ENCODE measurements around the gene DUSP1. TPM values are rescaled to one million over a fixed set of nuclear protein-coding genes. Genes with fewer than 3 reads are reported as not detected.

Gene DUSP1
- total RNA-seq, 2 experiments from 2014 or later: 5.3 to 7.0 TPM

- Histone ChIP-seq H3K27ac (ENCODE audit: low read depth, low read length, poor library complexity, severe bottlenecking) (no peak overlapping the region), H3K9me3 (ENCODE audit: low read length) (no peaks in the 10 kb centered on the region), H3K4me3 (ENCODE audit: low read depth, low read length, poor library complexity, severe bottlenecking) (no peak overlapping the region), H3K79me2 (ENCODE audit: insufficient read depth, low read depth, low read length) (no peaks in the 10 kb centered on the region), H2AFZ (ENCODE audit: low read length) (no peak overlapping the region), H3K4me2 (ENCODE audit: low read length) (no peak overlapping the region), H3K4me1 (ENCODE audit: insufficient read depth, low read length, poor library complexity, severe bottlenecking) (no peaks in the 10 kb centered on the region), H3K36me3 (ENCODE audit: insufficient read depth, low read length) (no peaks in the 10 kb centered on the region), H4K20me1 (ENCODE audit: insufficient read depth, low read length) (no peaks in the 10 kb centered on the region), H3K9me2 (ENCODE audit: insufficient read depth, low read length) (no peaks in the 10 kb centered on the region)
- CTCF ChIA-PET (ENCODE audit: unreplicated experiment): no interaction called here
- POLR2A ChIA-PET: no interaction called here
- BruUV-seq (replicated peaks): no TSS peak
- no peak for TF ChIP-seq EZH2phosphoT487 (IDR thresholded peaks at IDR 0.05; ENCODE audit: borderline replicate concordance, low read depth, low read length)
- TF ChIP-seq, protein P1, sequence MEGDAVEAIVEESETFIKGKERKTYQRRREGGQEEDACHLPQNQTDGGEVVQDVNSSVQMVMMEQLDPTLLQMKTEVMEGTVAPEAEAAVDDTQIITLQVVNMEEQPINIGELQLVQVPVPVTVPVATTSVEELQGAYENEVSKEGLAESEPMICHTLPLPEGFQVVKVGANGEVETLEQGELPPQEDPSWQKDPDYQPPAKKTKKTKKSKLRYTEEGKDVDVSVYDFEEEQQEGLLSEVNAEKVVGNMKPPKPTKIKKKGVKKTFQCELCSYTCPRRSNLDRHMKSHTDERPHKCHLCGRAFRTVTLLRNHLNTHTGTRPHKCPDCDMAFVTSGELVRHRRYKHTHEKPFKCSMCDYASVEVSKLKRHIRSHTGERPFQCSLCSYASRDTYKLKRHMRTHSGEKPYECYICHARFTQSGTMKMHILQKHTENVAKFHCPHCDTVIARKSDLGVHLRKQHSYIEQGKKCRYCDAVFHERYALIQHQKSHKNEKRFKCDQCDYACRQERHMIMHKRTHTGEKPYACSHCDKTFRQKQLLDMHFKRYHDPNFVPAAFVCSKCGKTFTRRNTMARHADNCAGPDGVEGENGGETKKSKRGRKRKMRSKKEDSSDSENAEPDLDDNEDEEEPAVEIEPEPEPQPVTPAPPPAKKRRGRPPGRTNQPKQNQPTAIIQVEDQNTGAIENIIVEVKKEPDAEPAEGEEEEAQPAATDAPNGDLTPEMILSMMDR (conservative IDR thresholded peaks at IDR 0.05; ENCODE audit: low read length): no peak
- intact Hi-C loops (cut with micrococcal nuclease; ENCODE audit: unreplicated experiment): no loop called here
- DNase-seq (ENCODE audit: low spot score): no peak
These were observed 49.3 kb downstream of the DUSP1 start for GRCh38 chr5:172721455-172722326.

GRCh38 chr5:172720655-172721054 is 50.3 kb downstream of the DUSP1 start:
- intact Hi-C loops (cut with micrococcal nuclease; ENCODE audit: unreplicated experiment): no loop called here
- Histone ChIP-seq H3K79me2 (ENCODE audit: insufficient read depth, low read depth, low read length) (no peaks in the 10 kb centered on the region), H3K4me1 (ENCODE audit: insufficient read depth, low read length, poor library complexity, severe bottlenecking) (no peaks in the 10 kb centered on the region), H3K4me3 (ENCODE audit: low read depth, low read length, poor library complexity, severe bottlenecking) (no peak overlapping the region), H3K36me3 (ENCODE audit: insufficient read depth, low read length) (no peaks in the 10 kb centered on the region), H3K9me3 (ENCODE audit: low read length) (no peaks in the 10 kb centered on the region), H4K20me1 (ENCODE audit: insufficient read depth, low read length) (no peaks in the 10 kb centered on the region), H2AFZ (ENCODE audit: low read length) (no peak overlapping the region), H3K27ac (ENCODE audit: low read depth, low read length, poor library complexity, severe bottlenecking) (no peak overlapping the region), H3K4me2 (ENCODE audit: low read length) (no peak overlapping the region), H3K9me2 (ENCODE audit: insufficient read depth, low read length) (no peaks in the 10 kb centered on the region)
- TF ChIP-seq, protein P1 (conservative IDR thresholded peaks at IDR 0.05; ENCODE audit: low read length): no peak
- TF ChIP-seq EZH2phosphoT487 (IDR thresholded peaks at IDR 0.05; ENCODE audit: borderline replicate concordance, low read depth, low read length): no peak
- no TSS peak for BruUV-seq (replicated peaks)
- ChIA-PET POLR2A (interaction anchor here (0.6 kb wide), 1 partner anchor 57 kb away, joined by 3 read pairs; no protein-coding TSS in a partner anchor), CTCF (ENCODE audit: unreplicated experiment) (no interaction called here)
- DNase-seq (ENCODE audit: low spot score): no peak

DNA sequence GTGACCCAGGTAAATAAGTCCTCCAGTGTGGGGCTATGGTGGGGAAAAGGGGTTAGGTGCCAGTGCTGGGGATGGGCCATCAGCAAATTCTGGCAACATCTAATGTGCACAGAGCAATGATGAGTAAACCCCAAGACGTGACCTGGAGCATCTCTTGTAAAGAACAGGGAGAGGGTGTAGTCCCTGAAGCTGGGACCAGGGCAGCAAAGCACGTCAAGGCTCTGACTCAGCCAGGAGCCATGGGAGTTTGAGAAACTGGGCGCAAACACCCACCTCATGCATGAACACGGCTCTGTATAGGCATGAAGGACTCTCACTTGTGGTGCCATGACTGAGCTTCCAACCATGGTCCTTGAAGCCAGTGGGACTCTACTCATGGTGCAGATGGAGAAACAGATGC is 51.8 kb downstream of the DUSP1 start:
- intact Hi-C loops (cut with micrococcal nuclease; ENCODE audit: unreplicated experiment): loop anchor here (5.0 to 10.0 kb wide), 2 partner anchors 116 to 133 kb away; partner anchors contain the start of gene ERGIC1
- POLR2A ChIA-PET: no interaction called here

More for the DNA sequence above, 51.8 kb downstream of the DUSP1 start:
- H3K4me1 ChIP-seq (ENCODE audit: insufficient read depth, low read length, poor library complexity, severe bottlenecking): no peaks in the 10 kb centered on the region
- no peak overlapping the region for H3K4me3 ChIP-seq (ENCODE audit: low read depth, low read length, poor library complexity, severe bottlenecking)
- BruUV-seq (replicated peaks): no TSS peak
- H3K79me2 ChIP-seq (ENCODE audit: insufficient read depth, low read depth, low read length): no peaks in the 10 kb centered on the region
- no peaks in the 10 kb centered on the region for H3K9me3 ChIP-seq (ENCODE audit: low read length)
- H4K20me1 ChIP-seq (ENCODE audit: insufficient read depth, low read length): no peaks in the 10 kb centered on the region
- no peak for DNase-seq (ENCODE audit: low spot score)
- CTCF ChIA-PET (ENCODE audit: unreplicated experiment): no interaction called here
- TF ChIP-seq EZH2phosphoT487 (IDR thresholded peaks at IDR 0.05; ENCODE audit: borderline replicate concordance, low read depth, low read length): no peak
- TF ChIP-seq, protein P1 (conservative IDR thresholded peaks at IDR 0.05; ENCODE audit: low read length): no peak
- H2AFZ ChIP-seq (ENCODE audit: low read length): no peak overlapping the region
- H3K4me2 ChIP-seq (ENCODE audit: low read length): no peak overlapping the region
- no peak overlapping the region for H3K27ac ChIP-seq (ENCODE audit: low read depth, low read length, poor library complexity, severe bottlenecking)
- no peaks in the 10 kb centered on the region for H3K36me3 ChIP-seq (ENCODE audit: insufficient read depth, low read length)
- H3K9me2 ChIP-seq (ENCODE audit: insufficient read depth, low read length): no peaks in the 10 kb centered on the region
